ENCODE data around the gene MRTFB.

Gene MRTFB

GRCh38 chr16:14164916-14165662, 94.0 kb downstream of the MRTFB start:
- no CpG with 5 or more reads among the region's 5 CpGs for WGBS (ENCODE audit: extremely low coverage, insufficient coverage, low lambda C conversion rate)
- Histone ChIP-seq H3K4me1 (ENCODE audit: control insufficient read depth, low read depth, low read length) (no peaks in the 10 kb centered on the region), H3K79me1 (ENCODE audit: low read length) (peaks cover 2% of the 10 kb centered on the region), H3K4me3 (ENCODE audit: low read length) (no peak overlapping the region), H3K4ac (ENCODE audit: low read depth, low read length) (no peak overlapping the region), H3K27me3 (ENCODE audit: insufficient read depth, low read length, poor library complexity) (no peaks in the 10 kb centered on the region), H2BK15ac (replicated peaks; ENCODE audit: low read depth) (no peak overlapping the region), H3K27ac (ENCODE audit: low read depth, low read length) (no peak overlapping the region), H2BK120ac (ENCODE audit: low read depth, low read length) (no peak overlapping the region), H3K56ac (ENCODE audit: low read length) (no peak overlapping the region), H3K4me2 (ENCODE audit: low read length) (no peak overlapping the region), H3K79me2 (ENCODE audit: control insufficient read depth, insufficient read depth, low read length) (no peaks in the 10 kb centered on the region), H3K9ac (ENCODE audit: low read length) (no peak overlapping the region), H3K18ac (ENCODE audit: low read length) (no peak overlapping the region), H2AK5ac (ENCODE audit: low read length) (no peak overlapping the region), H3K23ac (ENCODE audit: low read length) (no peak overlapping the region), H4K8ac (ENCODE audit: low read depth, low read length) (no peak overlapping the region), H4K5ac (ENCODE audit: low read length) (no peak overlapping the region), H3K36me3 (ENCODE audit: control insufficient read depth, insufficient read depth, low read length) (no peaks in the 10 kb centered on the region), H2BK5ac (ENCODE audit: low read length) (no peak overlapping the region)
- no peak for DNase-seq

GRCh38 chr16:14168146-14168545, 97.0 kb downstream of the MRTFB start:
- no peak overlapping the region for H4K8ac ChIP-seq (ENCODE audit: low read depth, low read length)
- H2BK120ac ChIP-seq (ENCODE audit: low read depth, low read length), result no peak overlapping the region
- H2AK5ac ChIP-seq (ENCODE audit: low read length), result no peak overlapping the region
- no peak overlapping the region for H3K23ac ChIP-seq (ENCODE audit: low read length)
- H3K4me2 ChIP-seq (ENCODE audit: low read length), result no peak overlapping the region
- no peak overlapping the region for H4K5ac ChIP-seq (ENCODE audit: low read length)
- no peak overlapping the region for H2BK15ac ChIP-seq (replicated peaks; ENCODE audit: low read depth)
- no peaks in the 10 kb centered on the region for H3K27me3 ChIP-seq (ENCODE audit: insufficient read depth, low read length, poor library complexity)
- no peak for DNase-seq
- H3K79me2 ChIP-seq (ENCODE audit: control insufficient read depth, insufficient read depth, low read length), result no peaks in the 10 kb centered on the region
- H3K18ac ChIP-seq (ENCODE audit: low read length), result no peak overlapping the region
- H3K9ac ChIP-seq (ENCODE audit: low read length), result no peak overlapping the region
- no peak overlapping the region for H3K56ac ChIP-seq (ENCODE audit: low read length)
- no peak overlapping the region for H2BK5ac ChIP-seq (ENCODE audit: low read length)
- H3K4me3 ChIP-seq (ENCODE audit: low read length), result no peak overlapping the region
- no peaks in the 10 kb centered on the region for H3K36me3 ChIP-seq (ENCODE audit: control insufficient read depth, insufficient read depth, low read length)
- H3K4me1 ChIP-seq (ENCODE audit: control insufficient read depth, low read depth, low read length), result no peaks in the 10 kb centered on the region
- H3K4ac ChIP-seq (ENCODE audit: low read depth, low read length), result no peak overlapping the region
- WGBS (ENCODE audit: extremely low coverage, insufficient coverage, low lambda C conversion rate), result no CpG with 5 or more reads among the region's 3 CpGs
- no peak overlapping the region for H3K27ac ChIP-seq (ENCODE audit: low read depth, low read length)
- H3K79me1 ChIP-seq (ENCODE audit: low read length), result peaks cover 2% of the 10 kb centered on the region

GRCh38 chr16:14172200-14172809, 101.2 kb downstream of the MRTFB start:
- Histone ChIP-seq H3K18ac (ENCODE audit: low read length) (no peak overlapping the region), H3K9ac (ENCODE audit: low read length) (no peak overlapping the region), H3K4me2 (ENCODE audit: low read length) (no peak overlapping the region), H3K4me1 (ENCODE audit: control insufficient read depth, low read depth, low read length) (no peaks in the 10 kb centered on the region), H3K79me2 (ENCODE audit: control insufficient read depth, insufficient read depth, low read length) (no peaks in the 10 kb centered on the region), H3K23ac (ENCODE audit: low read length) (no peak overlapping the region), H3K56ac (ENCODE audit: low read length) (no peak overlapping the region), H3K27ac (ENCODE audit: low read depth, low read length) (no peak overlapping the region), H4K5ac (ENCODE audit: low read length) (no peak overlapping the region), H3K79me1 (ENCODE audit: low read length) (peaks cover 2% of the 10 kb centered on the region), H3K4ac (ENCODE audit: low read depth, low read length) (no peak overlapping the region), H3K36me3 (ENCODE audit: control insufficient read depth, insufficient read depth, low read length) (no peaks in the 10 kb centered on the region), H3K4me3 (ENCODE audit: low read length) (no peak overlapping the region), H2AK5ac (ENCODE audit: low read length) (no peak overlapping the region), H2BK5ac (ENCODE audit: low read length) (no peak overlapping the region), H2BK15ac (replicated peaks; ENCODE audit: low read depth) (no peak overlapping the region), H2BK120ac (ENCODE audit: low read depth, low read length) (no peak overlapping the region), H3K27me3 (ENCODE audit: insufficient read depth, low read length, poor library complexity) (no peaks in the 10 kb centered on the region), H4K8ac (ENCODE audit: low read depth, low read length) (no peak overlapping the region)
- DNase-seq, result no peak
- 100% methylated on average over 1 of the region's 3 CpGs for WGBS (ENCODE audit: extremely low coverage, insufficient coverage, low lambda C conversion rate)

GRCh38 chr16:14175086-14175485, 104.0 kb downstream of the MRTFB start:
- Histone ChIP-seq H3K4me2 (ENCODE audit: low read length) (no peak overlapping the region), H3K27ac (ENCODE audit: low read depth, low read length) (no peak overlapping the region), H2BK5ac (ENCODE audit: low read length) (no peak overlapping the region), H3K27me3 (ENCODE audit: insufficient read depth, low read length, poor library complexity) (no peaks in the 10 kb centered on the region), H3K36me3 (ENCODE audit: control insufficient read depth, insufficient read depth, low read length) (no peaks in the 10 kb centered on the region), H3K79me2 (ENCODE audit: control insufficient read depth, insufficient read depth, low read length) (no peaks in the 10 kb centered on the region), H4K5ac (ENCODE audit: low read length) (no peak overlapping the region), H3K79me1 (ENCODE audit: low read length) (no peaks in the 10 kb centered on the region), H3K18ac (ENCODE audit: low read length) (no peak overlapping the region), H2BK15ac (replicated peaks; ENCODE audit: low read depth) (no peak overlapping the region), H4K8ac (ENCODE audit: low read depth, low read length) (no peak overlapping the region), H3K23ac (ENCODE audit: low read length) (no peak overlapping the region), H3K4ac (ENCODE audit: low read depth, low read length) (no peak overlapping the region), H3K4me3 (ENCODE audit: low read length) (no peak overlapping the region), H3K4me1 (ENCODE audit: control insufficient read depth, low read depth, low read length) (no peaks in the 10 kb centered on the region), H3K9ac (ENCODE audit: low read length) (no peak overlapping the region), H3K56ac (ENCODE audit: low read length) (no peak overlapping the region), H2AK5ac (ENCODE audit: low read length) (no peak overlapping the region), H2BK120ac (ENCODE audit: low read depth, low read length) (no peak overlapping the region)
- no peak for DNase-seq
- WGBS (ENCODE audit: extremely low coverage, insufficient coverage, low lambda C conversion rate), result no CpG with 5 or more reads among the region's 3 CpGs

GRCh38 chr16:14177704-14178103, 106.6 kb downstream of the MRTFB start:
- no peak overlapping the region for H3K4me2 ChIP-seq (ENCODE audit: low read length)
- H3K9ac ChIP-seq (ENCODE audit: low read length), result no peak overlapping the region
- H3K27me3 ChIP-seq (ENCODE audit: insufficient read depth, low read length, poor library complexity), result no peaks in the 10 kb centered on the region
- H3K79me1 ChIP-seq (ENCODE audit: low read length), result peaks cover 2% of the 10 kb centered on the region
- no peak overlapping the region for H3K18ac ChIP-seq (ENCODE audit: low read length)
- H2BK15ac ChIP-seq (replicated peaks; ENCODE audit: low read depth), result no peak overlapping the region
- no peak overlapping the region for H3K27ac ChIP-seq (ENCODE audit: low read depth, low read length)
- H3K4me1 ChIP-seq (ENCODE audit: control insufficient read depth, low read depth, low read length), result no peaks in the 10 kb centered on the region
- no peak overlapping the region for H4K5ac ChIP-seq (ENCODE audit: low read length)
- H3K56ac ChIP-seq (ENCODE audit: low read length), result no peak overlapping the region
- H2AK5ac ChIP-seq (ENCODE audit: low read length), result no peak overlapping the region
- H3K79me2 ChIP-seq (ENCODE audit: control insufficient read depth, insufficient read depth, low read length), result no peaks in the 10 kb centered on the region
- H2BK120ac ChIP-seq (ENCODE audit: low read depth, low read length), result no peak overlapping the region
- H4K8ac ChIP-seq (ENCODE audit: low read depth, low read length), result no peak overlapping the region
- no peak overlapping the region for H3K4me3 ChIP-seq (ENCODE audit: low read length)
- H3K4ac ChIP-seq (ENCODE audit: low read depth, low read length), result no peak overlapping the region
- H2BK5ac ChIP-seq (ENCODE audit: low read length), result no peak overlapping the region
- DNase-seq, result no peak
- WGBS (ENCODE audit: extremely low coverage, insufficient coverage, low lambda C conversion rate), result no CpG with 5 or more reads among the region's 4 CpGs
- no peak overlapping the region for H3K23ac ChIP-seq (ENCODE audit: low read length)
- no peaks in the 10 kb centered on the region for H3K36me3 ChIP-seq (ENCODE audit: control insufficient read depth, insufficient read depth, low read length)
